ENCODE results near the gene POMP. TPM values are rescaled to one million over a fixed set of nuclear protein-coding genes. Genes with fewer than 3 reads are reported as not detected.

POMP gene
- total and polyA plus RNA-seq, 2 experiments from 2014 or later, result 16.4 to 208 TPM

DNA sequence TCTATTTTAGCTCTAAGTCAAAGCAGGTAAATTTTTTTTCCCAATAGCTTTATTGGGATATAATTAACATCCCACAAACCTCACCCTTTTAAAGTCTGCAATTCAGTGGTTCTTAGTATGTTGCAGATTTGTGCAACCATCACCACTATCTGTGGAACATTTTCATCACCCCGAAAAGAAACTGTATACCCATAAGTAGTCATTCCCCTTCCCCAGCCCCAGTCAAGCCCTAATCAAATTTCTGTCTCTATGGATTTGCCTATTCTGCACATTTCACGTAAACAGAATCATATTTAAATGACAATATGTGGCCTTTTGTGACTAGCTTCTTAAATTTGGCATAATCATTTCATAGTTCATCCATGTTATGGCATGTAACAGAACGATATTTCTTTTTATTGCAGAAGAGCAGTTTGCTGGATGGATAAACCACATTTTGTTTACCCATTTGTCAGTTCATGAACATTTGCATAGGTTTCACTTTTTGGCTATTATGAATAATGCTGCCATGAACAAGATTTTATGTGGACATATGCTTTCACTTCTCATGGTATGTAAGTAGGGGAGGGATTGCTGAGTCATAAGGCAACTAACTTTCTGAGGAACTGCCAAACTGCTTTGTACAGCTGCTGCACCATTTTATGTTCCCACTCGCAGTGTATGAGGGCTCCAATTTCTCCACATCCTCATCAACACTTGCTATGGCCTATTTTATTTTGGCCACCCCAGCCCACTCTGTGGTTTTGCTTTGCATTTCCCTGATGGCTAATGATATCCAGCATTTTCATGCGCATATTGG, 48.9 kb downstream of the POMP start:
- H3K4me1 ChIP-seq (ENCODE audit: low read depth), result no peaks in the 10 kb centered on the region
- DNase-seq (ENCODE audit: low read depth in 1 of 2, low spot score in 1 of 2), result peak in 1 of 2 donors; percentile 86
- H3K9me3 ChIP-seq (ENCODE audit: low read depth), result no peaks in the 10 kb centered on the region
- no peaks in the 10 kb centered on the region for H3K27me3 ChIP-seq
- no peak overlapping the region for H3K4me3 ChIP-seq
- no peak overlapping the region for H3K27ac ChIP-seq
- TF ChIP-seq, protein P1, sequence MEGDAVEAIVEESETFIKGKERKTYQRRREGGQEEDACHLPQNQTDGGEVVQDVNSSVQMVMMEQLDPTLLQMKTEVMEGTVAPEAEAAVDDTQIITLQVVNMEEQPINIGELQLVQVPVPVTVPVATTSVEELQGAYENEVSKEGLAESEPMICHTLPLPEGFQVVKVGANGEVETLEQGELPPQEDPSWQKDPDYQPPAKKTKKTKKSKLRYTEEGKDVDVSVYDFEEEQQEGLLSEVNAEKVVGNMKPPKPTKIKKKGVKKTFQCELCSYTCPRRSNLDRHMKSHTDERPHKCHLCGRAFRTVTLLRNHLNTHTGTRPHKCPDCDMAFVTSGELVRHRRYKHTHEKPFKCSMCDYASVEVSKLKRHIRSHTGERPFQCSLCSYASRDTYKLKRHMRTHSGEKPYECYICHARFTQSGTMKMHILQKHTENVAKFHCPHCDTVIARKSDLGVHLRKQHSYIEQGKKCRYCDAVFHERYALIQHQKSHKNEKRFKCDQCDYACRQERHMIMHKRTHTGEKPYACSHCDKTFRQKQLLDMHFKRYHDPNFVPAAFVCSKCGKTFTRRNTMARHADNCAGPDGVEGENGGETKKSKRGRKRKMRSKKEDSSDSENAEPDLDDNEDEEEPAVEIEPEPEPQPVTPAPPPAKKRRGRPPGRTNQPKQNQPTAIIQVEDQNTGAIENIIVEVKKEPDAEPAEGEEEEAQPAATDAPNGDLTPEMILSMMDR (IDR thresholded peaks at IDR 0.05; ENCODE audit: low read depth, low read length), result no peak
- H3K36me3 ChIP-seq, result no peaks in the 10 kb centered on the region

DNA sequence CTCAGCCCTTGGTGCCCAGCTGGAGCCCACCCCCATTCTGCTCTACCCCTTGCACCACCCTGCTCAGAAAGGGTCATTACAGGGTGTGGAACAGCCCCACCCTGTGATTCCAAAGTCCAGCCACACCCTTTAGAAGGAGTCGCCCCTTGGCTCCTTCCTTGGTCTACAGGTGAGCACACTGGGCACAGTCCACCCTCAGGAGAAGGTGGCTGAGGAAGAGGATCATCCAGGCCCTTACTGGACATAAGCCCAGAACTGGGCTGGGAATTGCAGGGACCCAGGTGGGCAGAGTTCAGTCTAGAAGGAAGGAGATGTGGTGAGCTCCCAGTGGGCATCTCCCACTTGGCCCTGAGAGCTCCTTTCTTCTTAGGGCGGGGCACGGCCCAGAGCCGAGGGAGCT, 51.2 kb downstream of the POMP start:
- no peak overlapping the region for H3K27ac ChIP-seq
- no peak for DNase-seq (ENCODE audit: low read depth in 1 of 2, low spot score in 1 of 2)
- no peak overlapping the region for H3K4me3 ChIP-seq
- no peaks in the 10 kb centered on the region for H3K27me3 ChIP-seq
- H3K4me1 ChIP-seq (ENCODE audit: low read depth), result no peaks in the 10 kb centered on the region
- TF ChIP-seq, protein P1 (IDR thresholded peaks at IDR 0.05; ENCODE audit: low read depth, low read length), result no peak
- H3K9me3 ChIP-seq (ENCODE audit: low read depth), result no peaks in the 10 kb centered on the region
- H3K36me3 ChIP-seq, result no peaks in the 10 kb centered on the region

DNA sequence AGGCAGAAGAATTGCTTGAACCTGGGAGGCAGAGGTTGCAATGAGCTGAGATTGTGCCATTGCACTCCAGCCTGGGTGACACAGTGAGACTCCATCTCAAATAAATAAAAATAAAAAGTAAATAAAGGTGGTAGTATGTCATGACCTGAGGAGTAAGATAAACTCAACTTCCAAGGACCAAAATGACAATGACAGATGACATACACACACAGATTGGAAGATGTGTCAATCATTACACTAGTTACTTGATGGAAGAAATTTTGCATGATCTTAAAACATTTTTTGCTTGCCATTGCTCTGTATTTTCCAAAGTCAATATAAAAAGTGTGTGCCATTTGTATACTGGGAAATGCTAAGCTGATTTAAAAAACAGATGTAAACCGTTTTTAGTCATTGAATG, 55.7 kb downstream of the POMP start:
- no peak overlapping the region for H3K4me3 ChIP-seq
- no peak overlapping the region for H3K27ac ChIP-seq
- H3K9me3 ChIP-seq (ENCODE audit: low read depth), result no peaks in the 10 kb centered on the region
- no peaks in the 10 kb centered on the region for H3K27me3 ChIP-seq
- DNase-seq (ENCODE audit: low read depth in 1 of 2, low spot score in 1 of 2), result no peak
- peaks cover 5% of the 10 kb centered on the region for H3K4me1 ChIP-seq (ENCODE audit: low read depth)
- TF ChIP-seq, protein P1 (IDR thresholded peaks at IDR 0.05; ENCODE audit: low read depth, low read length), result no peak
- no peaks in the 10 kb centered on the region for H3K36me3 ChIP-seq

DNA sequence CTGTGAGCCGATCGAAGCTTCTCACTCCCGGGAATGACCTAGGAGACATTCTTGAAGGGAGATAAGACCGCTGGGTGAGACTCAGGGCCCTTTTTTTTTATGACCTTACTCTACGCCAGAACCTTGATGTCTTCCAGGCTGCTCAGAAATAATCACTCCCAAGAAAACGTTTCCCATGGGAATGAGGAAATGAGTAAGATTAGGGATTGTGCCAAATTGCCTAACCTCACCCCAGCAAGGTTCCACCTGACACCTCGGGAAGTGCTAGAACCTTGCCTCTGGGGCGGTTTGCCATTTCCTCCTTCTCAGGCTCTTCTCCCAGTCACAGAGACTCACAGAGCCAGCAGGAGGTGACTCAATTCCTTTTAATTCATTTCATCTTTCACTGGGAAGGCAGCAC, 57.6 kb downstream of the POMP start:
- no peaks in the 10 kb centered on the region for H3K27me3 ChIP-seq
- H3K4me1 ChIP-seq (ENCODE audit: low read depth), result peaks cover 5% of the 10 kb centered on the region
- H3K9me3 ChIP-seq (ENCODE audit: low read depth), result no peaks in the 10 kb centered on the region
- H3K27ac ChIP-seq, result no peak overlapping the region
- TF ChIP-seq, protein P1 (IDR thresholded peaks at IDR 0.05; ENCODE audit: low read depth, low read length), result no peak
- H3K36me3 ChIP-seq, result no peaks in the 10 kb centered on the region
- no peak overlapping the region for H3K4me3 ChIP-seq
- peak in 1 of 2 donors; percentile 88 for DNase-seq (ENCODE audit: low read depth in 1 of 2, low spot score in 1 of 2)

DNA sequence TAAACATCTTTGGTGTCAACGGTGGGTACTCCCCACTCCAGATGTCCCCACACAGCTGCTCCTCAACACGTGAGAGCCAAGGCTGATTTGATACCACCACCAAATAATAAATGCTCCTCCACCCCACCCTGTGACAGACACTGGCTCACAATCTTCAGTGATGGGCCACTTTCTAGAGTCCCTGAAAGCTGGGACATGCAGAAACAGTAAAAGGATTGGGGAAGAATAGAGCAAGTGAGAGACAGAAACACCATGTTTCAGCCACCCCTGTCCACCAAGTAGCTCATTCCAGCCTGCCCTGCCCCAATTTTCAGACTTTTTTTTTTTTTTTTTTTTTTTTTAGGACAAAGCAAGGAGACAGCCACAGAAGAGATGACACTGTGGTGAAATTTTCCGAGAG, 58.2 kb downstream of the POMP start:
- TF ChIP-seq, protein P1 (IDR thresholded peaks at IDR 0.05; ENCODE audit: low read depth, low read length), result no peak
- no peaks in the 10 kb centered on the region for H3K27me3 ChIP-seq
- DNase-seq (ENCODE audit: low read depth in 1 of 2, low spot score in 1 of 2), result no peak
- H3K4me1 ChIP-seq (ENCODE audit: low read depth), result peaks cover 5% of the 10 kb centered on the region
- no peak overlapping the region for H3K4me3 ChIP-seq
- H3K27ac ChIP-seq, result no peak overlapping the region
- no peaks in the 10 kb centered on the region for H3K9me3 ChIP-seq (ENCODE audit: low read depth)
- no peaks in the 10 kb centered on the region for H3K36me3 ChIP-seq
